GM18507 (cell line): Measurements from ENCODE around the gene MEGF8.

Experiments
- DNase-seq: peaks from one replicate; pipeline ENCODE4 v3.0.0; 2011; ENCODE audit warnings: low read depth; ENCODE audit not compliant: insufficient read length; ENCODE audit errors: extremely low spot score
- FAIRE-seq: peaks from 2 replicates; lab custom pipeline; 2011; peaks lifted over from hg19 to GRCh38; lab: Jason Lieb, UNC

The MEGF8 gene

GRCh38 chr19:42424345-42424707 is 98.9 kb downstream of the MEGF8 start:
- no peak for FAIRE-seq
- DNase-seq, result no peak

- no peak for FAIRE-seq
- DNase-seq, result no peak
Observed at GRCh38 chr19:42424712-42425131, 99.3 kb downstream of the MEGF8 start.

GRCh38 chr19:42426643-42427042 is 101.2 kb downstream of the MEGF8 start:
- DNase-seq, result no peak
- no peak for FAIRE-seq

- DNase-seq (no peak), FAIRE-seq (no peak)
Observed at GRCh38 chr19:42427313-42427712, 101.9 kb downstream of the MEGF8 start, which contains the start of gene LIPE. LIPE (minus strand) TSS chr19:42427388; CDS start chr19:42427149, 239 bp downstream.
